ENCODE measurements around the gene CDK2AP2.
A peak's percentile ranks its signal among the peaks of the same experiment; 100 is the strongest.

The CDK2AP2 gene

GRCh38 chr11:67503119-67504004 is 4.6 kb downstream of the CDK2AP2 start:
- no peak for DNase-seq (ENCODE audit: low spot score)

GRCh38 chr11:67502328-67502979 is 5.5 kb downstream of the CDK2AP2 start:
- no peak for DNase-seq (ENCODE audit: low spot score)

GRCh38 chr11:67501854-67502253 is 6.1 kb downstream of the CDK2AP2 start:
- DNase-seq (ENCODE audit: low spot score) = no peak

- no peak for DNase-seq (ENCODE audit: low spot score)
Observed at GRCh38 chr11:67500831-67501715, 6.9 kb downstream of the CDK2AP2 start.

- no peak for DNase-seq (ENCODE audit: low spot score)
Observed at GRCh38 chr11:67500484-67500821, 7.5 kb downstream of the CDK2AP2 start.

- DNase-seq (ENCODE audit: low spot score) = no peak
Observed at GRCh38 chr11:67499808-67500483, 8.0 kb downstream of the CDK2AP2 start.

- DNase-seq (ENCODE audit: low spot score) = no peak
Observed at GRCh38 chr11:67498544-67498972, 9.4 kb downstream of the CDK2AP2 start.

GRCh38 chr11:67497656-67498291 is 10.2 kb downstream of the CDK2AP2 start:
- no peak for DNase-seq (ENCODE audit: low spot score)

GRCh38 chr11:67496113-67496512 is 11.8 kb downstream of the CDK2AP2 start:
- DNase-seq (ENCODE audit: low spot score) = no peak

GRCh38 chr11:67495234-67496005 is 12.5 kb downstream of the CDK2AP2 start:
- DNase-seq (ENCODE audit: low spot score) = no peak

GRCh38 chr11:67494371-67495233 is 13.4 kb downstream of the CDK2AP2 start:
- no peak for DNase-seq (ENCODE audit: low spot score)

- DNase-seq (ENCODE audit: low spot score) = no peak
Observed at GRCh38 chr11:67493548-67494370, 14.2 kb downstream of the CDK2AP2 start.

- peak; percentile 30 for DNase-seq (ENCODE audit: low spot score)
Observed at GRCh38 chr11:67492801-67493547, 15.0 kb downstream of the CDK2AP2 start.

- no peak for DNase-seq (ENCODE audit: low spot score)
Observed at GRCh38 chr11:67492069-67492727, 15.8 kb downstream of the CDK2AP2 start.

GRCh38 chr11:67491276-67492068 is 16.5 kb downstream of the CDK2AP2 start:
- no peak for DNase-seq (ENCODE audit: low spot score)

GRCh38 chr11:67490727-67491065 is 17.3 kb downstream of the CDK2AP2 start:
- no peak for DNase-seq (ENCODE audit: low spot score)
